CD14-positive monocyte (primary cell): Measurements from ENCODE around the gene RCC2. TPM values are rescaled to one million over a fixed set of nuclear protein-coding genes. Genes with fewer than 3 reads are reported as not detected.
"Not testable (repeated sequence)": the region's sequence is repeated elsewhere in the genome, so short reads cannot be mapped to it uniquely, and the experiment has no call there.

Experiments used
- DNase-seq, 3 donors: peaks; one replicate each; pipeline ENCODE4 v3.0.0-alpha.2; 2011 to 2022
- H2AFZ ChIP-seq: 2 replicates; pipeline ENCODE4 v1.6.0; 2012; ENCODE audit warnings: mild to moderate bottlenecking, low read depth, low read length, inconsistent platforms; ENCODE audit not compliant: insufficient read depth, poor library complexity, severe bottlenecking
- H3K27ac ChIP-seq, 2 donors: 1 replicate in 1 of 2; 2 replicates in 1 of 2; pipeline ENCODE4 v1.5.1; 2012 to 2013; ENCODE audit warnings: low read length in 2 of 2, control low read depth in 1 of 2, inconsistent platforms in 1 of 2, low read depth in 1 of 2, mild to moderate bottlenecking in 1 of 2
- H3K27me3 ChIP-seq, 2 donors: one replicate each; pipeline versions ENCODE4 v1.6.0 to v1.6.1; 2011 to 2013; ENCODE audit warnings: low read length in 2 of 2; ENCODE audit not compliant: control insufficient read depth in 2 of 2, insufficient read depth in 2 of 2
- H3K36me3 ChIP-seq, 2 donors: replicated peaks in 1 of 2; 1 replicate in 1 of 2; 2 replicates in 1 of 2; pipeline versions ENCODE4 v1.5.1 to v1.6.1; 2012 to 2013; ENCODE audit warnings: low read length in 2 of 2, control low read depth in 1 of 2, inconsistent platforms in 1 of 2, mild to moderate bottlenecking in 1 of 2; ENCODE audit not compliant: insufficient read depth in 2 of 2, control insufficient read depth in 1 of 2
- H3K4me1 ChIP-seq, 2 donors: 1 replicate in 1 of 2; 2 replicates in 1 of 2; pipeline versions ENCODE4 v1.5.1 to v1.6.1; 2012 to 2013; ENCODE audit warnings: low read length in 2 of 2, control low read depth in 1 of 2, inconsistent platforms in 1 of 2, mild to moderate bottlenecking in 1 of 2, moderate library complexity in 1 of 2; ENCODE audit not compliant: insufficient read depth in 2 of 2, control insufficient read depth in 1 of 2
- H3K4me2 ChIP-seq: replicated peaks from 2 replicates; pipeline ENCODE3; 2012; ENCODE audit warnings: low read length, moderate library complexity, mild to moderate bottlenecking; ENCODE audit not compliant: poor library complexity, severe bottlenecking; ENCODE audit errors: extremely low read depth
- H3K4me3 ChIP-seq, 3 experiments: fragments of 200-600 bp in 1 of 3; sonication (generic) in 1 of 3; replicated peaks in 1 of 3; 1 replicate in 2 of 3; 2 replicates in 1 of 3; pipeline ENCODE4 v1.5.1; 2011 to 2013; ENCODE audit warnings: low read length in 3 of 3, mild to moderate bottlenecking in 3 of 3, control low read depth in 2 of 3, low read depth in 2 of 3, inconsistent platforms in 1 of 3, moderate library complexity in 1 of 3
- H3K79me2 ChIP-seq: 2 replicates; pipeline ENCODE4 v1.6.0; 2012; ENCODE audit warnings: mild to moderate bottlenecking, control low read depth, inconsistent platforms, low read length, moderate library complexity; ENCODE audit not compliant: insufficient read depth
- H3K9ac ChIP-seq: 2 replicates; pipeline ENCODE4 v1.6.0; 2017; ENCODE audit warnings: low read length, mild to moderate bottlenecking; ENCODE audit not compliant: insufficient read depth, poor library complexity, severe bottlenecking
- H3K9me3 ChIP-seq, 2 donors: replicated peaks in 1 of 2; 1 replicate in 1 of 2; 2 replicates in 1 of 2; pipeline versions ENCODE4 v1.5.1 to v1.6.1; 2012 to 2013; ENCODE audit warnings: low read length in 2 of 2, control low read depth in 1 of 2; ENCODE audit not compliant: control insufficient read depth in 1 of 2, insufficient read depth in 1 of 2
- H4K20me1 ChIP-seq: 2 replicates; pipeline ENCODE4 v1.6.0; 2012; ENCODE audit warnings: mild to moderate bottlenecking, low read length, control low read depth, moderate library complexity; ENCODE audit not compliant: insufficient read depth
- H3K27ac Mint-ChIP-seq, 7 donors: one replicate each; pipeline ENCODE4 v1.8.0; 2020; ENCODE audit warnings: mild to moderate bottlenecking in 7 of 7, mixed read lengths in 7 of 7, moderate library complexity in 6 of 7, inconsistent platforms in 2 of 7
- H3K27me3 Mint-ChIP-seq, 3 donors: one replicate each; pipeline ENCODE4 v1.8.0; 2021 to 2022; ENCODE audit warnings: low read depth in 3 of 3, mild to moderate bottlenecking in 3 of 3, mixed read lengths in 3 of 3, moderate library complexity in 3 of 3, inconsistent platforms in 1 of 3
- H3K36me3 Mint-ChIP-seq, 2 donors: one replicate each; pipeline ENCODE4 v1.8.0; 2020; ENCODE audit warnings: mixed read lengths in 2 of 2, inconsistent platforms in 1 of 2, mild to moderate bottlenecking in 1 of 2
- H3K4me1 Mint-ChIP-seq: one replicate; pipeline ENCODE4 v1.8.0; 2020; ENCODE audit warnings: mild to moderate bottlenecking, mixed read lengths
- H3K4me3 Mint-ChIP-seq, 2 donors: one replicate each; pipeline ENCODE4 v1.8.0; 2020; ENCODE audit warnings: mild to moderate bottlenecking in 2 of 2, mixed read lengths in 2 of 2, moderate library complexity in 1 of 2
- H3K9me3 Mint-ChIP-seq, 7 donors: one replicate each; pipeline ENCODE4 v1.8.0; 2020 to 2022; ENCODE audit warnings: mixed read lengths in 7 of 7, mild to moderate bottlenecking in 6 of 7, moderate library complexity in 6 of 7, inconsistent platforms in 2 of 7
- WGBS: methylation state at CpG from one replicate; pipeline ENCODE4 v1.1.5; 2013; ENCODE audit warnings: missing lambda C conversion rate; ENCODE audit not compliant: insufficient coverage; 5-methylcytosine and 5-hydroxymethylcytosine counted together
- intact Hi-C, 2 donors: fragments of 100-400 bp; cut with micrococcal nuclease; formaldehyde crosslinking; loops; one replicate each; pipeline versions ENCODE4 v1.15.0 to v1.15.1; 2023
- polyA plus RNA-seq, 3 donors: library from polyadenylated mRNA; depleted of rRNA in 1 of 3; unstranded in 2 of 3; stranded (reverse) in 1 of 3; fragments of 300-500 nt in 2 of 3; fragments of >200 nt in 1 of 3; fragmentation: Illumina TruSeq in 2 of 3; gene quantifications; 1 replicate in 2 of 3; 2 replicates in 1 of 3; pipeline ENCODE4 v1.2.3, GENCODE V29; 2012 to 2021
- TF ChIP-seq, protein P1 (sequence below): fragments of 200-600 bp; IDR thresholded peaks from one replicate; pipeline ENCODE4 v1.8.0; 2022; ENCODE audit warnings: antibody characterized with exemption, mild to moderate bottlenecking

The RCC2 gene
- polyA plus RNA-seq, 3 donors = 22.3 to 66.3 (median 40.9) TPM

- H3K36me3 ChIP-seq = no peaks in the 10 kb centered on the region
- H3K4me3 Mint-ChIP-seq = no peak overlapping the region
Observed at GRCh38 chr1:17485281-17485680, 45.8 kb upstream of the RCC2 start.

GRCh38 chr1:17481981-17482380 is 42.5 kb upstream of the RCC2 start:
- 96% methylated on average over 8 of the region's 10 CpGs for WGBS
- H2AFZ ChIP-seq, H3K9me3 ChIP-seq, H3K36me3 ChIP-seq, H3K4me1 ChIP-seq, H3K79me2 ChIP-seq, H3K27me3 ChIP-seq, H3K4me3 Mint-ChIP-seq, H3K27ac ChIP-seq, H3K27ac Mint-ChIP-seq, H3K9ac ChIP-seq, H3K4me1 Mint-ChIP-seq, H3K4me3 ChIP-seq, H4K20me1 ChIP-seq, H3K4me2 ChIP-seq, H3K9me3 Mint-ChIP-seq, H3K36me3 Mint-ChIP-seq, DNase-seq: not testable (repeated sequence)
- intact Hi-C loops = loop anchor here in 1 of 2 donors (5.0 kb wide), 1 partner anchor 55 kb away; no protein-coding TSS in a partner anchor
- peaks cover 9 to 19% (median 10%) of the 10 kb centered on the region in 3 donors for H3K27me3 Mint-ChIP-seq

More at GRCh38 chr1:17485281-17485680, 45.8 kb upstream of the RCC2 start:
- DNase-seq = no peak
- Mint-ChIP-seq H3K9me3 (peaks cover 0 to 2% (median 0%) of the 10 kb centered on the region in 7 donors), H3K27me3 (peaks cover 5 to 13% (median 6%) of the 10 kb centered on the region in 3 donors), H3K27ac (no peak overlapping the region), H3K4me1 (peaks cover 5% of the 10 kb centered on the region), H3K36me3 (no peaks in the 10 kb centered on the region)
- intact Hi-C loops = no loop called here
- Histone ChIP-seq H3K4me2 (no peak overlapping the region), H3K27ac (no peak overlapping the region), H3K27me3 (no peaks in the 10 kb centered on the region), H3K4me1 (no peaks in the 10 kb centered on the region), H3K79me2 (no peaks in the 10 kb centered on the region), H4K20me1 (no peaks in the 10 kb centered on the region), H3K4me3 (no peak overlapping the region), H3K9ac (no peak overlapping the region), H2AFZ (no peak overlapping the region), H3K9me3 (no peaks in the 10 kb centered on the region)
- WGBS = 58% methylated on average over 10 of the region's 10 CpGs
- TF ChIP-seq, protein P1, sequence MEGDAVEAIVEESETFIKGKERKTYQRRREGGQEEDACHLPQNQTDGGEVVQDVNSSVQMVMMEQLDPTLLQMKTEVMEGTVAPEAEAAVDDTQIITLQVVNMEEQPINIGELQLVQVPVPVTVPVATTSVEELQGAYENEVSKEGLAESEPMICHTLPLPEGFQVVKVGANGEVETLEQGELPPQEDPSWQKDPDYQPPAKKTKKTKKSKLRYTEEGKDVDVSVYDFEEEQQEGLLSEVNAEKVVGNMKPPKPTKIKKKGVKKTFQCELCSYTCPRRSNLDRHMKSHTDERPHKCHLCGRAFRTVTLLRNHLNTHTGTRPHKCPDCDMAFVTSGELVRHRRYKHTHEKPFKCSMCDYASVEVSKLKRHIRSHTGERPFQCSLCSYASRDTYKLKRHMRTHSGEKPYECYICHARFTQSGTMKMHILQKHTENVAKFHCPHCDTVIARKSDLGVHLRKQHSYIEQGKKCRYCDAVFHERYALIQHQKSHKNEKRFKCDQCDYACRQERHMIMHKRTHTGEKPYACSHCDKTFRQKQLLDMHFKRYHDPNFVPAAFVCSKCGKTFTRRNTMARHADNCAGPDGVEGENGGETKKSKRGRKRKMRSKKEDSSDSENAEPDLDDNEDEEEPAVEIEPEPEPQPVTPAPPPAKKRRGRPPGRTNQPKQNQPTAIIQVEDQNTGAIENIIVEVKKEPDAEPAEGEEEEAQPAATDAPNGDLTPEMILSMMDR = no peak
